ENCODE data around the gene BCL6B.
"Not testable (repeated sequence)": the region's sequence is repeated elsewhere in the genome, so short reads cannot be mapped to it uniquely, and the experiment has no call there.

Gene BCL6B, protein sequence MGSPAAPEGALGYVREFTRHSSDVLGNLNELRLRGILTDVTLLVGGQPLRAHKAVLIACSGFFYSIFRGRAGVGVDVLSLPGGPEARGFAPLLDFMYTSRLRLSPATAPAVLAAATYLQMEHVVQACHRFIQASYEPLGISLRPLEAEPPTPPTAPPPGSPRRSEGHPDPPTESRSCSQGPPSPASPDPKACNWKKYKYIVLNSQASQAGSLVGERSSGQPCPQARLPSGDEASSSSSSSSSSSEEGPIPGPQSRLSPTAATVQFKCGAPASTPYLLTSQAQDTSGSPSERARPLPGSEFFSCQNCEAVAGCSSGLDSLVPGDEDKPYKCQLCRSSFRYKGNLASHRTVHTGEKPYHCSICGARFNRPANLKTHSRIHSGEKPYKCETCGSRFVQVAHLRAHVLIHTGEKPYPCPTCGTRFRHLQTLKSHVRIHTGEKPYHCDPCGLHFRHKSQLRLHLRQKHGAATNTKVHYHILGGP

DNA sequence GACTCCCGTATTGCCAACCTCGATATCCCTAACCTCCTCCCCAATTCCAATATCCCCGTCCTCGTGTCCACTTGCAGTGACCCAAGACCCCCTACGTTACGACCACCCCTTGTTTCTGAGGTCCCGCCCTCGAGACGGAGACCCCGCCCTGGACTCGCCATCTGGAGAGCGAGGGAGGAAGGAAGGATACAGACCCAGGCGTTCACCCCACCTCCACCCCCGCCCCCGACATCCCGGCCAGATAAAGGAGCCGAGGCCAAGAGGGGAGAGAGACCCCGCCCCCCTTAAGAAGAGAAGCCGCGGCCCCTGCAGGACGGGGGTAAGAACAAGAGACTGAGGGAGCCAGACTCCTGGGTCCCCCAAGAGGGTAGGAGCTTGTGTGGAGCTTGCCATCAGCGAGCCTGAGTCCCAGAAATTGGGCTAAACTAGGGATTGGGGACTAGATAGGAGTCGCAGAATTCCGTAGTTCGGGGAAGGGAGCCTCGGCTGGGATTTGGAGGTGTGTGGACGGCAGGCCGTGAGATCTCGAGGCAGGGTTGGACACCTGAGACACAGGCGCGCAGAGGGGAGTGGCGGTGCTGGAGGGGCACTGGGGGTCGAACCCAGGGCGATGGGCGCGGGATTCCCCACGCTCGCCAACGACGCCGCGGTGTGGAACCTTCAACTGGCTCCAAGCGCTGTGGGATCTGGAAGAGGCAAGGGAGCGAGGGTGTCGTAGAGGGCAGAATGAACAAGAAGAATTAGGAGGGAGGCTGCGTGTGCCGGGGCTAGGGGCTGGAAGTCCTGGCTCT lies at the start of gene BCL6B:
BCL6B (plus strand) TSS at position 270 of the 791 bp plus-strand sequence. CDS start 622 bp downstream, outside the sequence.
- DNase-seq (ENCODE audit: low read depth) = no peak

DNA sequence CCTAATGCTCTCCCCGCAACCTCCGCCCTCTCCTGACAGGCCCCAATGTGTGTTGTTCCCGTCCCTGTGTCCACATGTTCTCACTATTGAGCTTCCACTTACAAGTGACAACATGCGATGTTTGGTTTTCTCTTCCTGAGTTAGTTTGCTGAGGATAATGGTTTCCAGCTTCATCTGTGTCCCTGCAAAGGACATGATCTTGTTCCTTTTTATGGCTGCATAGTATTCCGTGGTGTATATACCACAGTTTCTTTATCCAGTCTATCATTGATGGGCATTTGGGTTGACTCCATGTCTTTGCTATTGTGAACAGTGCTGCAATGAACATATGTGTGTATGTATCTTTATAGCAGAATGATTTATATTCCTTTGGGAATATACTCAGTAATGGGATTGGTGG lies 43.4 kb upstream of the BCL6B start:
- DNase-seq (ENCODE audit: low read depth) = not testable (repeated sequence)

DNA sequence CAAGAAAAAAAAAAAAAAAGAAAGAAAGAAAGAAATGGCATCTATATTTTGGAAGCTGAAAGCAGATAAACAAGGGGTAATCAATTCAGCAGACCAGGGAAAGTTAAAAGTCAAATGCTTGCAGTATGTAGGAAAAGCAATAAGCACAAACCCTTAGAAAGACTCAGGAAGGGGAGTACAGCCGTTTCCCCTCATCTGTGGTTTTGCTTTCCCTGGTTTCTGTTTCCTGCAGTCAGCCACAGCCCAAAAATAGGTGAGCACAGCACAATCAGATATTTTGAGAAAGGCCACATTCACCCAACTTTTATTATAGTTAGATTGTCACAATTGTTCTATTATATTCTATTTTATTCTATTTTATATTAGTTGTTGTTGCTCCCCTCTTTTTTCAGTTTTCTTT lies 41.4 kb upstream of the BCL6B start:
- no peak for DNase-seq (ENCODE audit: low read depth)

DNA sequence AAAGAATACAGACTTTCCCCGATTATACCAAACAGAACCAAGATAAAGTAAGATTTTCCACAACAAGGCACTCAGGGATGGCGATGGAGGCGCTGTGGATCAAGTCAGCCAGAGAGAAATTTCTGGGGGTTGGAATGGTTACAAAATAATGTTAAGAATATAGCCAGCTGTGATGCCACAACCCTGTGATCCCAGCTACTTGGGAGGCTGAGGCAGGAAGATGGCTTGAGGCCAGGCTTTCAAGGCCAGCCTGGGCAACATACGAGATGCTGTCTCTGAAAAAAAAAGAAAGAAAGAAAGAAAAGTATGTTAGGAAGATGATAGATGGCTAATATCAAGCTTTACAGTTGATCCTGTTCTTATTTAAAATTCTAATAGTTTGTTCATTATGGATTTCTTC lies 37.6 kb upstream of the BCL6B start:
- DNase-seq (ENCODE audit: low read depth) = no peak

DNA sequence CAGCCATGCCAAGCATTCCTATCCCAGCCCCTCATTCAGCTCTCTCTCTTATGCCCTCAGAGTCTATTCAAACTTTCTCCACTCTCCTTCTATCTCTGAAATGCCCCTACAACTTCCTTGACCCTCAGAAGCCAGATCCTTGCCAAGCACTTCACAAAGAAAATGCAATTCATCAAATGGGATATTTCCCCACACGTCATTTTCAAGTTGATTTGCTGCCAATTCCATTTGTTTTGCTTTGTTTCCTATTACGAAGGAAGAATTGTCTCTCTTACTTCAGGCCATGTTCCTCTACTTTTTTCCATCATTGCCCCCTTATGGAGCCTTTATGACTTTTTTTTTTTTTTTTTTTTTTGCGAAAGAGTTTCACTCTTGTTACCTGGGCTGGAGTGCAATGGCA lies 36.2 kb upstream of the BCL6B start:
- DNase-seq (ENCODE audit: low read depth) = no peak

DNA sequence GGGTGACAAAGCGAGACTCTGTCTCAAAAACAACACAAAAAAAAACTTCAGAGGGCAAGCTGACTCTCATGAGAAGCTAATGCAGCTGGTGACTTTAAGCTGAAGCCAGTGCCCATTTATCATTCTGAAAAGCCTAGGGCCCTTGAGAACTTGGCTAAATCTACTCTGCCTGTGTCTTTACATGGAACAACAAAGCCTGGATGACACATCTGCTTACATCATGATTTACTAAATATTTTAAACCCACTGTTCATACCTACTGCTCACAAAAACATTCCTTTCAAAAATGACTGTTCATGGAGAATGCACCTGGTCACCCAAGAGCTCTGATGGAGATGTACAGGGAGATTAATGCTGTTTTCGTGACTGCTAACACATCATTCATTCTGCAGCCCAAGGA lies 33.1 kb upstream of the BCL6B start:
- DNase-seq (ENCODE audit: low read depth) = no peak

DNA sequence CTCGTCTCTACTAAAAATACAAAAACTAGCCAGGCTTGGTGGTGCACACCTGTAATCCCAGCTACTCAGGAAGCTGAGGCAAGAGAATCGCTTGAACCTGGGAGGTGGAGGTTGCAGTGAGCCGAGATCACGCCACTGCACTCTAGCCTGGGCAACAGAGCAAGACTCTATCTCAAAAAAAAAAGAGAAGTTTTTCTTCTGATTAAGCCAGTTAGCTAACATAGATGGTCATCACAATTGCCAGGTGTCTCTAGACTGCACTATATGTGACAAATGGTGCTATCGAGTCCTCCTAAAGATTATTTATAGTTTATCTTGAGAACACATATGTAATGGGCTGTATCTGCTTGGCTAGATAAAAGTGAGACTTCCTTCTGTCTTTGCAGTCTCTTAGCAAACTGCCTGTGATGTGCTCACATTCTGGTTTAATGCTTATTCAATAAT lies 29.2 kb upstream of the BCL6B start:
- not testable (repeated sequence) for DNase-seq (ENCODE audit: low read depth)

DNA sequence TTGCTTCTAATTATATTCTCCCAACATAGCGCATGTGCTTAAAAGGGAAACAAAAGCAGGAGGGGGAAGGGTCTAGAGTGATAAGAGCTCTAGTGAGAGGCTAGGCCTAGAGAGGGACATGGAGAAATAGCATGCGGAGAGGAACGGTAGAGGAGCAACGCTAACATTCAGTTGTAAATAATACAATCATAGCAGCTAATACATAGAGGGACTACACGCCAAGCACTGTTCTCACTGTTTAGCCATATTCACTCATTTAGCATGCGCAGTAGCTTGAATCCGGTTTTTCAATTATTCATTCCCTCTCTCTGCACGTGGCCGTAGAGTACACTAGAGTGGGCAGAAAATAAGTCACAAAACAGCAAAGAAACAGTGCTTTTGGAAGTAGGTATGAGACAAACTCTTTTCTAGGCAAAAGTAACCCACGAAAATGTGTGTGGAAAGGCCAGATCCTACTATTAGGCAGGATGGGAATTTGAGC lies 28.7 kb upstream of the BCL6B start:
- DNase-seq (ENCODE audit: low read depth) = no peak

DNA sequence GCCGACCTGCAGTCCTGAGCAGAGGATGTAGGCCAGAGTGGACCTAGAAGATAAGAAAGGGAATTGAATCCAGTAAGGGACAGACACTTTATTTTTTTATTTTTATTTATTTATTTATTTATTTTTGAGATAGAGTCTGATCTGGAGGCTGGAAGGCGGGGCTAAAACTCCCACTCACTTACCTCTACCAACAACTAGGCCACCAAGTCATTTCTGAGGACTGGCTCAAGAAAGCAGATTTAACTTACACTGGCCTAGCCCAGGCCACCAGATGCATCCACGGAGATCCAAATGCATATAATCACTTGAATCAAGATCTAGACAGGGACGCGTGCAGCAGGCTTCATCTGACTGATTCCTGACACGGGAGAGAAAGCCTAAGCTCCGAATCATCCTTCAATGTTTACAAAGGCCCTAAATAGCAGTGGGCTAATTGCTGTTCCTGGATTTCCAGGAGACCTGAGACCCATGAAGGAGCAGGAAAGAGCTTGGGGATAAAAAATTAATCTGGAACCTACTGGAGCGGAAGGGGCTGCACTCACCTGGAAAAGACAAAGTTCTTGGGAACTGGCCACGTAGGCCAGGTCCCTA lies 28.1 kb upstream of the BCL6B start:
- DNase-seq (ENCODE audit: low read depth) = no peak

DNA sequence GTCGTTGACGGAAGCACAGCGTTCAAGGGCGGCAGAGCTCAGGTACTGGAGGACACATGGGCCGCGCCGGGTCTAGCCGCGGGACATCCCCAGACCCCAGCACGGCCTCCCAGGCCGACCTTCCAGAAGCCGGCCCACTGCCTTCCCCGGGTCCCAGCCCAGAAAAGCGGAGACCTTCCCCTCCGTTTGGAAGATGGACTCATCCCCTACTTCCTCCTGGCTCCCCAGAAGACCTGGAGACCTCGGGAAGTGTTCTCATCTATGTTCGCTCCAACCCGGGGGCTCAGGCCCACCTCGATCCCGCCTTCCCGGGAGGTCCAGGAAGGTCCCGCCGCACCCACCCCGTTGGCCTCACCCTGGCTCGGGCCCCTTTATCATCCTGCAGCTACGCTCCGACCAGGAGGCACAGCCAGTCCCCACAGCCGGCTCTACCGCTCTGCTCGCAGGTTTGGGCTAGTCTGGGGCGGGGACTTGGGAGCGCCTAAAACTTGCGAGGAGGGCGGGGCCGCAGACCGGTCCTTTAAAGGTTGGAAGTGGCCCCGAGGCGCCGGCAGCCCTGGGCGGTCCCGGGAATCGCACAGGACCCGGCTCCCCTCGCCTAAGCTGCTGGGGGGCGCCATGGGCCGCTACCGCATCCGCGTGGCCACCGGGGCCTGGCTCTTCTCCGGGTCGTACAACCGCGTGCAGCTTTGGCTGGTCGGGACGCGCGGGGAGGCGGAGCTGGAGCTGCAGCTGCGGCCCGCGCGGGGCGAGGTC lies 27.2 kb upstream of the BCL6B start, which contains the start of gene ALOX12:
ALOX12 (plus strand) TSS at position 550 of the 756 bp plus-strand sequence; CDS start at position 619, 69 bp downstream.
- no peak for DNase-seq (ENCODE audit: low read depth)

DNA sequence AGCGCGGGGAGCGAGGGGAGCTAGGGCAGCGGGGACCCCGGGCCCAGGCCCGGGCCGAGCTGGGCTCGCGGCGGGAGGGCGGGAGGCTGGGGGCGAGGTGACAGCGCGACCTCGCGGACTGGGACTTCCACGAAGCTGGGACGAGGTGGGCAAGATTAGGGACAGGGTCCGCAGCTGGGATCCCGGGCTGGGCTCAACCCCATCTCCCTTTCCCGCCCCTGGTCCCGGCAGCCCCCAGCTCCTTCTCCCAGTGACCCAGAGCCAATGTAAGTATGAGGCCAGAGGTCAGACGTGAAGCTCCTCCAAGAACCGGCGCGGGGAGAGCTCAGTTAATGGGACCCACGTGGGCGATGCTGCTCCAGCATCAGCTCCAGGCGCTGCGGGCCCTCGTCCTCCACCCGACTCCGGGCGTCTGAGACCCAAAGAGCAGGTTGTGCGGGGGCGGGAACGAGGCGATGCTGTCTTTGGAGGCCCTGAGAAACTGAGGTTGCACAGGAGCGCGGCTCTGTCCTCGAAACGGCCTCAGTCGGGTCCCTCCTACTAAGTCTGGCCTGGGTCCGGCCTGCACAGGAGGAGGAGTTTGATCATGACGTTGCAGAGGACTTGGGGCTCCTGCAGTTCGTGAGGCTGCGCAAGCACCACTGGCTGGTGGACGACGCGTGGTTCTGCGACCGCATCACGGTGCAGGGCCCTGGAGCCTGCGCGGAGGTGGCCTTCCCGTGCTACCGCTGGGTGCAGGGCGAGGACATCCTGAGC lies 26.4 kb upstream of the BCL6B start:
- no peak for DNase-seq (ENCODE audit: low read depth)

DNA sequence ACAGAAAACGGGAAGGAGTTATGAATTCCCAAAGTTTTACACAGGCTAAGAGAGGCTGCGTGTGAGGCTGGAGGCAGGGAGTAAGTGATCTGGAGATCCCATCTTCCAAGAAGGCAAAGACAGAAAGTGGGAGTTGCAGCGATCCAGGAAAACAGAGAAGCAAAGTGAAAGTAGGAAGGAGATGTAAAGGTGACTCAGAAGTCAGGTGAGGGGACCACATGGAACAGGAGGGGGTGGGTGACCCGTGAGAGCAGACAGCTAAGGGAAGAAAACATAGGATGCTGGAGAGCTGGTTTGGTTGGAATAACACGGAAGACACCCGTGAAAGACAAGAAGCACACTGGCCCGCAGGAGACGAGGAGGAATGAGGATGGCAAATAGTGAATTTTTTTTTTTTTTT lies 25.7 kb upstream of the BCL6B start:
- DNase-seq (ENCODE audit: low read depth) = no peak

DNA sequence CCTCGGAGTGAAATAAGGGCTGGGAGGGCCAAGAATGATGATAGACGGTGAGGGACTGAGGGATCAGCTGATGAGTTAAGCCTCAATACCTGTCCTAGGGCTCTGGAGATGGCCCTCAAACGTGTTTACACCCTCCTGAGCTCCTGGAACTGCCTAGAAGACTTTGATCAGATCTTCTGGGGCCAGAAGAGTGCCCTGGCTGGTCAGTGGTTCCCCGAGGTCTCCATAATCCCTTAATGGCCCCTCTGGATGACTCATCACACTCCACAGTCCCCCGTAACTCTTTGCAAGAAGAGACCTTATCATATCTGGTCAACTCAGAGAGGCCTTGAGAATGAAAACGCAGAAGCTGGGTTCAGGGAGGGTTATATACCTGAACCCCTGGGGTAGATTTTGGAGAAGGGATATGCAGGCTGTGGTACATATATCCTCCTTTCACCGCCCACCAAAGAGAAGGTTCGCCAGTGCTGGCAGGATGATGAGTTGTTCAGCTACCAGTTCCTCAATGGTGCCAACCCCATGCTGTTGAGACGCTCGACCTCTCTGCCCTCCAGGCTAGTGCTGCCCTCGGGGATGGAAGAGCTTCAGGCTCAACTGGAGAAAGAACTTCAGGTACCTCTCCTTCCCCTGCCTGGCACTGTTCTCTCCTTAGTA lies 23.9 kb upstream of the BCL6B start:
- DNase-seq (ENCODE audit: low read depth) = no peak

DNA sequence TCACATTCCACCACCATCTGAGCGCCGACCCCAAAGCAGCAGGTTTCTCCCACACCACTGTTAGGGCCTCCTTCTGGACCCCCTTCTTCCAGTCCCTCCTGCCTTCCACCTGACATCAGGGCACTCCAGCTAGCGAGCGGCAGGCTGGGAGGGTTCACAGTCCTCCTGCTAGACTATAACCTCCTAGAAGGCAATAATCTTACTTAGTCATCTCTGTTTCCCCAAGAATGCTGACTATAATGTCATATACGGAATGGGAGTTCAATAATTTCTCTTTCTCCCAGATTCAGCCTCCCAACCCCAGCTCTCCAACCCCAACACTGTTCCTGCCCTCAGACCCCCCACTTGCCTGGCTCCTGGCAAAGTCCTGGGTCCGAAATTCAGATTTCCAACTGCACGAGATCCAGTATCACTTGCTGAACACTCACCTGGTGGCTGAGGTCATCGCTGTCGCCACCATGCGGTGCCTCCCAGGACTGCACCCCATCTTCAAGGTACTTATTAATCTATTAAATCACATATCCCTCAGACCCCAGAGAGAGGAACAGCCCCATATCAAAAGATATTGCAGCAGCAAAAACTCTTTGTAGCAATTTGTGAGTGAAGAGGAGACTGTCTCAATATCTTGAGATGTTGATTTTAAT lies 21.4 kb upstream of the BCL6B start:
- no peak for DNase-seq (ENCODE audit: low read depth)

DNA sequence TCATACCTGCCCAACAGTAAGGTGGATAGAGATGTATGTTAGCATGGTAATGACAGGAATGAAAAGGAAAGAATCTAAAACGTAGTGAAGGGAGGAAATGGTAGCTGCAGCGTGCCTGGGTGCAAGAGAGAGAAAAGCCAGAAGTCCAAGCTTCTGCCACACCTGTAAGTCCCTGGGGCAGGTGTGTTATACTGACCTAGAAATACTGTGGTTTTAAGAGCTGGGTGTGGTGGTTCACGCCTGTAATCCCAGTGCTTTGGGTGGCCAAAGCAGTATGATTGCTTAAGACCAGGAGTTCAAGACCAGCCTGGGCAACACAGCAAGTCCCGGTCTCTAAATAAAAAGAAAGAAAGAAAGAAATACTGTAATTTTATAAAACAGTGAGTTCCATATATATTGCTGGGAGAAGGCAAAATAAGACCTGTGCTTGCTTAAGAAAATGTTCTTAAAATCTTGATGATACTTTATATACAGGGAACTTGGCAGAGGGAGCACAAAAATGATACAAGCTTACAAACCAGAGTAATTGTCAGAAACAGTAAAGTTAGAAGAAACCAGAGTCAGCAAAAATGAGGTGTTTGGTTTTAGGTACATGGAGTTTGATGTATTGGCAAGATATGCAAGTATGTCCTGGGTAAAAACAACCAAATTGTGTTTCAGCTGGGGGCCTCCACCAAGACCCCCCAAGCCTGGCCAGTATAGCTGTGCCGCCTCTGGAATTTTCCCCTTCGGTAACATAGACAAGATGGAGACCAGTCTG lies 20.4 kb upstream of the BCL6B start:
- DNase-seq (ENCODE audit: low read depth) = no peak

DNA sequence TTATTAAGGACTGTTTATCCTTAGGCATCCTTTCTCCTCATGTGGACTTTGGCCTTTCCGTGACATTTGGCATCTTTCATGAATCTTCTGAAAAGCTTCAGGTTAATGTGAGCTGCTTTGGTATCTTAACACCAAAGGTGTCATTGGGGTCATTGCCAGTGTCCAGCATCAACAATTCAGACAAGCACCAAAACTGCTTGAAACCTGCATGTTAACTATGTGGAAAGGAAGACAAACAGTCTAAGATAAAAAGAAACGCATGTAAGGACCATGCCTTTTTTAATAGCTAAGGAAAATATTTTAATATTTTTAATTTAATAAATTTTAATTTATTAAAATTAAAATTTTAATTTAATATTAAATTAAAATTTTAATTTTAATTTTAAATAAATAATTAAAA lies 19.1 kb upstream of the BCL6B start:
- DNase-seq (ENCODE audit: low read depth) = no peak

DNA sequence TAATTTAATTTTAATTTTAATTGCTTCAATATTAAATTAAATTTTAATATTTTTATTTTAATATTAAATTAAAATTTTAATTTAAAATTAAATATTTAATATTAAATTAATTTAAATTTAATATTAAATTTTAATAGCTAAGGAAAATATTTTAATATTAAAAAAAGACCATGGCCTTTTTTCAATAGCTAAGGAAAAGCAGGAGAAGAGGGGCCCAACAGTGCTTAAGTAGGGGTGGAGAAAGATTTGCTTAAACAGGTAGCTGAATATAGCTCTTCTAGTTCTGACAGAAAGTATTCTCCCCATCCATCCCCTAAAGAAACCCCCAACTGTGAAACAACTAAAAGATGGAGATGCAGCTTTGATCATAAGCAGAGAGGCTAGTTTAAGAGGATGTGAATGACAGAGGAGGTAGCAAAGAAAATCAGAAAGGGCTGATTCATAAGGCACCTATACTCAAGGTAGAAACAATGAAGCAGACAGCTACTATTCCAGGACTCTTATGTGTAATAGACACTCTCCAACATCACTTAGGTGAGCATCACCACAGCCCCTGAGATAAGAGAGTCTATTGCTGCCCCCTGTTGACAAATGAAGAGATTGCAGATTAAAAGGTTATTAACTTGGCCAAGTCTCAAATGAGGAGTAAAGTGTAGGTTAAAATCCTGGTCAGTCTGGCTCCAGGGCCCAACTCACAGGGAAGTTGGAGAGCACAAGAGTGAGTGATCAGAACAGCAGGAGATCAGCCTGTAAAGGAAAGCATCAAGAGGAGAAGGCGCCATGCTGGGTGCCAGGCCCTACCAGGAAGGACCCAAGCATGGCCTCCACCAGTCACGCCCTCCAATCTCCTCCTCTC lies 18.2 kb upstream of the BCL6B start:
- no peak for DNase-seq (ENCODE audit: low read depth)

DNA sequence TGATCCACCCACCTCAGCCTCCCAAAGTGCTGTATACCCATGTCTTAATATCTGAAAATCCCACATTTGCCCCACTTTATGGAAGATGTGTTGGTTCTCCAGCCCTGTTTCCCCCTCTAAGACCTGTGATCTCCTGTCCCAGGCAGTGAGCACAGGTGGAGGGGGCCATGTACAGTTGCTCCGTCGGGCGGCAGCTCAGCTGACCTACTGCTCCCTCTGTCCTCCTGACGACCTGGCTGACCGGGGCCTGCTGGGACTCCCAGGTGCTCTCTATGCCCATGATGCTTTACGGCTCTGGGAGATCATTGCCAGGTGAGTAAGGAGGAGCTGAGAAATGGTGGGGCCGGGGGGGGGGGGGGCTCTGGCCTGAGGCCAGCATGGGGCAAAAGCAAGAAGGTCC lies 17.1 kb upstream of the BCL6B start:
- no peak for DNase-seq (ENCODE audit: low read depth)

Data from T-helper 22 cell (primary cell).